ENCODE data around the gene DUSP2.

GRCh38 chr2:96108151-96108540 lies 37.1 kb downstream of the DUSP2 start:
- no peak for TF ChIP-seq ZNF274 (IDR thresholded peaks at IDR 0.05; ENCODE audit: borderline replicate concordance, low read depth, low read length)
- no peak for TF ChIP-seq MXI1 (IDR thresholded peaks at IDR 0.05; ENCODE audit: low read depth, low read length)
- no peak for TF ChIP-seq MLX (CRISPR knock-in tag; conservative IDR thresholded peaks at IDR 0.05)

Measured in K562 (cell line).